Astrocyte of the hippocampus (primary cell): ENCODE results near the gene MUC2.

Experiments used
- DNase-seq: peaks from one replicate; pipeline ENCODE4 v3.0.0; 2011; ENCODE audit warnings: low read depth, low spot score

Gene MUC2

GRCh38 chr11:1036303-1036923 lies 38.3 kb upstream of the MUC2 start, which contains the start of gene MUC6:
Gene MUC6 (minus strand): TSS chr11:1036718. CDS start chr11:1036655, 63 bp downstream.
- no peak for DNase-seq

GRCh38 chr11:1036931-1037330 lies 37.7 kb upstream of the MUC2 start:
- no peak for DNase-seq

- no peak for DNase-seq
Observed at GRCh38 chr11:1037506-1038055, 37.1 kb upstream of the MUC2 start.

- no peak for DNase-seq
Observed at GRCh38 chr11:1038361-1038760, 36.3 kb upstream of the MUC2 start.

- DNase-seq, result no peak
Observed at GRCh38 chr11:1038921-1039320, 35.8 kb upstream of the MUC2 start.

GRCh38 chr11:1039481-1040427 lies 34.9 kb upstream of the MUC2 start:
- no peak for DNase-seq

- no peak for DNase-seq
Observed at GRCh38 chr11:1040428-1041148, 34.1 kb upstream of the MUC2 start.

GRCh38 chr11:1041149-1041467 lies 33.6 kb upstream of the MUC2 start:
- no peak for DNase-seq

GRCh38 chr11:1041471-1041870 lies 33.2 kb upstream of the MUC2 start:
- no peak for DNase-seq

GRCh38 chr11:1041936-1042608 lies 32.6 kb upstream of the MUC2 start:
- DNase-seq, result no peak

GRCh38 chr11:1042626-1043562 lies 31.8 kb upstream of the MUC2 start:
- DNase-seq, result no peak

GRCh38 chr11:1043563-1044096 lies 31.0 kb upstream of the MUC2 start:
- DNase-seq, result no peak

GRCh38 chr11:1044160-1044559 lies 30.5 kb upstream of the MUC2 start:
- DNase-seq, result no peak

- DNase-seq, result no peak
Observed at GRCh38 chr11:1047595-1048156, 27.0 kb upstream of the MUC2 start.

- no peak for DNase-seq
Observed at GRCh38 chr11:1048375-1049070, 26.2 kb upstream of the MUC2 start.

GRCh38 chr11:1049071-1049405 lies 25.6 kb upstream of the MUC2 start:
- DNase-seq, result no peak

GRCh38 chr11:1049431-1049891 lies 25.2 kb upstream of the MUC2 start:
- no peak for DNase-seq

GRCh38 chr11:1049911-1050580 lies 24.6 kb upstream of the MUC2 start:
- no peak for DNase-seq
